Skin epidermis (tissue), 12 donors: ENCODE measurements around the gene BCL7B.
A peak's percentile ranks its signal among the peaks of the same experiment; 100 is the strongest.
"Not testable (repeated sequence)": the region's sequence is repeated elsewhere in the genome, so short reads cannot be mapped to it uniquely, and the experiment has no call there.

Source experiments
- H3K27ac ChIP-seq, 21 experiments: fragments of 200-600 bp; sonication (generic) in 11 of 21; one replicate each; pipeline ENCODE4 v1.5.0; 2020; ENCODE audit warnings: mild to moderate bottlenecking in 3 of 21, inconsistent platforms in 2 of 21, moderate library complexity in 2 of 21
- H3K4me3 ChIP-seq, 7 experiments: fragments of 200-600 bp; sonication (generic) in 2 of 7; one replicate each; pipeline ENCODE4 v1.5.0; 2020; ENCODE audit warnings: inconsistent platforms in 2 of 7, mild to moderate bottlenecking in 2 of 7, moderate library complexity in 1 of 7

Gene BCL7B

GRCh38 chr7:73557397-73558257 lies at the start of gene BCL7B:
TSS of gene BCL7B (minus strand) at chr7:73557690. CDS start at chr7:73557578, 112 bp downstream.
- Histone ChIP-seq H3K27ac (peak within 1 kb of the TSS; percentile 90 to 99 (median 98)), H3K4me3 (peak within 1 kb of the TSS; percentile 52 to 81 (median 67))

GRCh38 chr7:73605601-73606220 lies 48.2 kb upstream of the BCL7B start:
- H3K4me3 ChIP-seq, result no peak overlapping the region
- no peak overlapping the region for H3K27ac ChIP-seq

- H3K27ac ChIP-seq, result no peak overlapping the region
- H3K4me3 ChIP-seq, result no peak overlapping the region
Observed at GRCh38 chr7:73602721-73603651, 45.5 kb upstream of the BCL7B start.

GRCh38 chr7:73599916-73600315 lies 42.4 kb upstream of the BCL7B start:
- H3K4me3 ChIP-seq, result no peak overlapping the region
- no peak overlapping the region for H3K27ac ChIP-seq

GRCh38 chr7:73599151-73599882 lies 41.8 kb upstream of the BCL7B start:
- Histone ChIP-seq H3K27ac (no peak overlapping the region), H3K4me3 (no peak overlapping the region)

- no peak overlapping the region for H3K4me3 ChIP-seq
- no peak overlapping the region for H3K27ac ChIP-seq
Observed at GRCh38 chr7:73597978-73598782, 40.7 kb upstream of the BCL7B start.

- no peak overlapping the region for H3K4me3 ChIP-seq
- no peak overlapping the region for H3K27ac ChIP-seq
Observed at GRCh38 chr7:73596191-73597065, 38.9 kb upstream of the BCL7B start.

GRCh38 chr7:73595358-73595757 lies 37.9 kb upstream of the BCL7B start:
- H3K27ac ChIP-seq, result no peak overlapping the region
- no peak overlapping the region for H3K4me3 ChIP-seq

GRCh38 chr7:73593207-73594045 lies 35.9 kb upstream of the BCL7B start:
- no peak overlapping the region for H3K27ac ChIP-seq
- H3K4me3 ChIP-seq, result no peak overlapping the region

- H3K27ac ChIP-seq, result no peak overlapping the region
- no peak overlapping the region for H3K4me3 ChIP-seq
Observed at GRCh38 chr7:73586911-73587310, 29.4 kb upstream of the BCL7B start.

- Histone ChIP-seq H3K4me3 (no peak overlapping the region), H3K27ac (no peak overlapping the region)
Observed at GRCh38 chr7:73585196-73585595, 27.7 kb upstream of the BCL7B start.

- peak overlapping the region in 1 of 21 experiments; percentile 17 for H3K27ac ChIP-seq
- no peak overlapping the region for H3K4me3 ChIP-seq
Observed at GRCh38 chr7:73582664-73583202, 25.2 kb upstream of the BCL7B start.

GRCh38 chr7:73581006-73581405 lies 23.5 kb upstream of the BCL7B start:
- H3K27ac ChIP-seq, H3K4me3 ChIP-seq: not testable (repeated sequence)

- Histone ChIP-seq H3K4me3 (peak within 1 kb of the TSS; percentile 64 to 98 (median 90)), H3K27ac (peak within 1 kb of the TSS; percentile 79 to 98 (median 93))
Observed at GRCh38 chr7:73578342-73579128, 21.0 kb upstream of the BCL7B start, which contains the start of gene TBL2. TSS of gene TBL2 (minus strand) at chr7:73578579. CDS start at chr7:73578549, 30 bp downstream.

- H3K4me3 ChIP-seq, result peak overlapping the region; percentile 64 to 98 (median 90)
- H3K27ac ChIP-seq, result peak overlapping the region; percentile 79 to 98 (median 93)
Observed at GRCh38 chr7:73577627-73578341, 20.3 kb upstream of the BCL7B start.
